DLD1 (cell line): ENCODE data around the gene LCLAT1.

Source experiments
- in situ Hi-C: cut with HindIII; loops from 2 replicates; pipeline ENCODE4 v1.10.0; 2017; ENCODE audit warnings: low sequenced_read_pairs

The LCLAT1 gene

GRCh38 chr2:30583204-30583749 is 136.2 kb downstream of the LCLAT1 start:
- in situ Hi-C loops: no loop called here

- in situ Hi-C loops: no loop called here
Observed at GRCh38 chr2:30584116-30584515, 137.1 kb downstream of the LCLAT1 start.

- in situ Hi-C loops: no loop called here
Observed at GRCh38 chr2:30588994-30589393, 141.9 kb downstream of the LCLAT1 start.

- in situ Hi-C loops: no loop called here
Observed at GRCh38 chr2:30590407-30590806, 143.4 kb downstream of the LCLAT1 start.

GRCh38 chr2:30591186-30591585 is 144.1 kb downstream of the LCLAT1 start:
- in situ Hi-C loops: no loop called here

- in situ Hi-C loops: no loop called here
Observed at GRCh38 chr2:30601375-30601774, 154.3 kb downstream of the LCLAT1 start.

- in situ Hi-C loops: no loop called here
Observed at GRCh38 chr2:30605197-30605596, 158.2 kb downstream of the LCLAT1 start.

- in situ Hi-C loops: no loop called here
Observed at GRCh38 chr2:30608643-30609042, 161.6 kb downstream of the LCLAT1 start.

- in situ Hi-C loops: loop anchor here (5.0 kb wide), 1 partner anchor 36 kb away; no protein-coding TSS in a partner anchor
Observed at GRCh38 chr2:30611583-30611982, 164.5 kb downstream of the LCLAT1 start.

GRCh38 chr2:30612371-30612770 is 165.3 kb downstream of the LCLAT1 start:
- in situ Hi-C loops: loop anchor here (5.0 kb wide), 1 partner anchor 35 kb away; no protein-coding TSS in a partner anchor

- in situ Hi-C loops: loop anchor here (5.0 kb wide), 1 partner anchor 34 kb away; no protein-coding TSS in a partner anchor
Observed at GRCh38 chr2:30613001-30613400, 166.0 kb downstream of the LCLAT1 start.

- in situ Hi-C loops: loop anchor here (5.0 kb wide), 1 partner anchor 33 kb away; no protein-coding TSS in a partner anchor
Observed at GRCh38 chr2:30614227-30614626, 167.2 kb downstream of the LCLAT1 start.

- in situ Hi-C loops: no loop called here
Observed at GRCh38 chr2:30615926-30616325, 168.9 kb downstream of the LCLAT1 start.

- in situ Hi-C loops: no loop called here
Observed at GRCh38 chr2:30620102-30620501, 173.1 kb downstream of the LCLAT1 start.

- in situ Hi-C loops: no loop called here
Observed at GRCh38 chr2:30621836-30622235, 174.8 kb downstream of the LCLAT1 start.

- in situ Hi-C loops: no loop called here
Observed at GRCh38 chr2:30622452-30622851, 175.4 kb downstream of the LCLAT1 start.

- in situ Hi-C loops: no loop called here
Observed at GRCh38 chr2:30625276-30625675, 178.2 kb downstream of the LCLAT1 start.

GRCh38 chr2:30625701-30626100 is 178.7 kb downstream of the LCLAT1 start:
- in situ Hi-C loops: no loop called here

- in situ Hi-C loops: no loop called here
Observed at GRCh38 chr2:30626397-30626796, 179.4 kb downstream of the LCLAT1 start.

- in situ Hi-C loops: no loop called here
Observed at GRCh38 chr2:30627151-30627550, 180.1 kb downstream of the LCLAT1 start.

- in situ Hi-C loops: no loop called here
Observed at GRCh38 chr2:30628341-30628740, 181.3 kb downstream of the LCLAT1 start.

GRCh38 chr2:30629866-30630265 is 182.8 kb downstream of the LCLAT1 start:
- in situ Hi-C loops: loop anchor here (10.0 kb wide), 1 partner anchor 55 kb away; no protein-coding TSS in a partner anchor
